GM19438 (cell line): ENCODE data around the gene CFAP74.

Source experiments
- ATAC-seq: cut with Tn5 transposase; IDR thresholded peaks from one replicate; pipeline ENCODE4 v1.9.1; 2021; ENCODE audit warnings: low read depth; ENCODE audit not compliant: unreplicated experiment

The CFAP74 gene

DNA sequence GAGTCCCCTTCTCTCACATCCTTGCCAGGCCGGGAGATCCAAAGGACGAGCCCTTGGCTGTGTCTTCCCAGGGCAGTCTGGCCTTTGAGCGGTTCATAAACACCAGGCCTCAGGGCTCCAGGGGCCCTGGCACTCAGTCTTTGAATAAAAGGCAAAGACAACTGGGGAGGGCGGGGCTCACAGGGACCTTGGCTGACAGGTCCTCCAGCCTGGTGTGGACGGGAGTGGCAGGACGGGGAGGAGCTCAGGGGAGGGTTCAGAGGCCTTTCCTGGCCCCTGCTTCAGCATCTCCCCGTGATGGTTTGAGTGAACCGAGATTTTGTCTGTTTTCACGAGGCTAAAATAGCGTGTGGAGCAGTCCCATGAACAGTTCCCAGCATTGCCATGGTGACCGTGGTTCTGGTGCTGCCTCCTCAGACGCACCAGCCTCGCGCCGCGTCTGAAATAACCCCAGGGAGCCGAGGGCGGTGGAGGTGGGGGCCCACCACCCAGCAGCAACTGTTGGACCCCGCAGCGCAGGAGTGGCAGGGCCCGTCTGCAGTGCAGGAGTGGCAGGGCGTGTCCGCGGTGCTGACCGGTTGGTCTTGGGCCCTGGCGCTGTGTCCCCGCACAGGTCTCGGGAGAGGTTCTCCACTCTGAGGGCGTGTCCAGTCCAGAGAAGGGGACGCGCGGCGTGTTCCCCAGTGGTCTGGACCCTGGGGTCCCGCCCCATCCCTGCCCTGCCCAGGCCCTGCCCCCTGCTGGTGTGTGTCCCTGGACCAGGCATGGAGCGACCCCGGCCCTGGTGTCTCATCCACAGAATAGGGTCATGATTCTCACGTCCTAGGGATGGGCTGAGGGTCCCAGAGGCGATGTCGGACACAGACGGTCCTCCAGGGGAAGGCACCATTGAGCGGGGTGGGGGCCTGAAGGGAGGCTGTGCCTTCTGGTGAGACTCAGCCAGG lies 39.5 kb upstream of the CFAP74 start:
- no peak for ATAC-seq

DNA sequence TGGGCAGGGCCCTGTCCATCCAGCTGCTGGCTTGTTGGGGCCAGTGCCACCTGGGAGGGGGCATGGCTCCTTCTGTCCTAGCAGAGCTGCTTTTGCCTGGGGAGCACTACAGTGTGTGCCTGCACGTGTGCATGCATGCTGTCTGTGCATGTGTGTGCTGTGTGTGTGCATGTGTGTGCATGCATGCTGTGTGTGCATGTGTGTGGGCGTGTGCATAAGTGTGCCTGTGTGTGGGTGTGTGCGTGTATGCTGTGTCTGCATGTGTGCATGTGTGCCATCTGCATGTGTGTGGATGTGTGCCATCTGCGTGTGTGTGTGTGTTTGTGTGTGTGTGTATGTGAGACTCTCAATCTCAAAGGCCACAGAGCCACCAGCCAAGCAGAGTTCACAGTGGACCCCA lies 38.3 kb upstream of the CFAP74 start:
- no peak for ATAC-seq

DNA sequence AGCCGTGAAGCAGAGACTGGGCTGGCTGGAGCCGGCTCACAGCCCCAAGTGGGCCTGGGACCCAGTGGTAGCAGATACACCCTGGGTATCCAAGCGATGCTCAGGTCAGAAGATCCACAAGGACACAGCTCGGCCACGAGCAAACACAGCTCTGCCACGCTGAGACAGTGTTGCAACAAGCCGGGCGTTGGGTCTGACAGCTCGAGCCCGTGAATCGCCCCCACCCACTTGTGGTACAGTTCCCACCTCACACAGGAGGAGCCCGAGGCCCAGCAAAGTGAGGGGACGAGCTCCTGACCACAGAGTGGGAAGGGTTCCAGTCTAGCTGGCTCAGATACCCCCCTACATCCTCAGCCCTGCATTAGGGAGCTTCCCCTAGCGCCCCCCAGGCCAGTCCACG lies 37.7 kb upstream of the CFAP74 start:
- no peak for ATAC-seq

DNA sequence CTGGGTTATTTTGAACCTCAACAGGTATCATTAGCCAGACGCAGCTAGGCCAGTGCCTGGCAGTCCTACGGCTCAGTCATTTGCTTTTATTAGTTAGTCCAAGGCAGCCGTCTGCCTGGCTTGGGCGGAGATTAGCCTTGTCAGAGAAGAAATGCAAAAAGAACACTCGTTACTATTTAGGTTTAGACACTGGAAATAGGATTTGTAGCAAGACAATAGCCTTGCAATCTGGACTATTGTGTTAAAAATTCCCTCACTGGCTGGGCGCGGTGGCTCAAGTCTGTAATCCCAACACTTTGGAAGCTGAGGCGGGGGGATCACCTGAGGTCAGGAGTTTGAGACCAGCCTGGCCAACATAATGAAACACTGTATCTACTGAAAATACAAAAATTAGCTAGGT lies 35.7 kb upstream of the CFAP74 start:
- ATAC-seq = no peak

DNA sequence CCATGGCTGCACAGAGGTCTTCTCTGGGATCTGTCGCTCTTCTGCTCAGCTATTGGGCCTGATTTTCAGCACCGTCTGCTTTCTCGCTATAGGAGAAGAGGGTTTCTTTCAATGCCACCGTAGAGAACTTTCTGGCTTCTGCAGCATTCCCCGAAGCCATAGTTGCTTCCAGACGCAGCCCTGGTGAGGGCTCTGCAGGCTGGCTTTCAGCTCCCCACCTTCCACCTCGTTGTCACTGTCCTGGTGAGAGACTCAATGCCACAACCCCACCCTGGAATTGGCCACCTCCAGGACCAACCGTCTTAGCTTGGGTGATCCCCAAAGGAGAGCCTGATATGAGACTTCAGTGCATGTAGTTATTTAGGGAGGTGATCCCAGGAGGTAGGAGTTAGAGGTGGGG lies 34.6 kb upstream of the CFAP74 start:
- ATAC-seq = no peak

DNA sequence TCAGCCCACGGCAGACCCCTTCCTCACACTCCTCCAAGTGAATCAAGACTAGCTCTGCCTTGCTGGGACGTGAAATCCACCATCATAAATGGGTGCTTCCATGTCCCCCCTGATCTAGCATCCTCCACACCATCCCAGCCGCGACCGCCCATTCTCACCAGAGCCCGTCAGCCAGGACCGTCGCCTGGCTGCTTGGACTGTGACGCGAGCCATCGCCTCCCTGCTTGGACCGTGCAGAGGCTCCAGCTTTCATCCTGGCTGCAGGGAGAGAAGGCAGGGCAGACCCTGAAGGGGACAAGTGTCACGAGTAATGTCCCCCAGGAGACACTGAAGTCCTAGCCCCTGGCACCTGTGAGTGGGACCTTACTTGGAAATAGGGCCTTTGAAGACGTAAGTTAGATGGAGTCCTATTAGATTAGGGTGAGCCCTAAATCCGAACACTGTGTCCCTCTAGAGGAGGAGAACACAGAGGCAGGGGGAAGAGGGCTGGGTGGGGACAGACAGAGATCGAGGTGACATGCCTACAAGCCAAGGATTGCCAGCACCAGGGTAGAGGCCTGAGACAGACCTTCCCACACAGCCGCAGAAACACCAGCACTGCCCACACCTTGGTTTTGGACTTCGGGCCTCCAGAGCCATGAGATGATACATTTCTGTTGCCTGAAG lies 33.9 kb upstream of the CFAP74 start:
- ATAC-seq = no peak

DNA sequence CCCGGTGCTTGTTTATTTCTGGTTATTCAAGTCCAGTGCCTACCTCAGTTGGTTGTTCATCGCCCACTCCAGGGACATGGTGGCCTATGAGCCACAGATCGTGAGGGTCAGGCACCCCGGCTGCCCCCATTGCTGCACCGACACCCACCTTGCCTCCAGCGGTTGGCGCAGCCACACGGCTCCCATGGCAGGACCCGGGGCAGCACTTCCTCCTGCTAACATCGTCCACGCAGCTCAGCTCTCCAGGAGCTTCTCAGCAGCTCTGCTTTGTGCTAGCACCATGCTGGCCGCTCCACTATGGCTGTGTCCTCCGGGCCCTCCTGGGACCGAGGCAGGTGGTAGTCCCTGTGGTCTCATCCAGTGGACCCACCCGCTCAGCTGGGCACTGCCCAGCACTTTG lies 32.7 kb upstream of the CFAP74 start:
- no peak for ATAC-seq

DNA sequence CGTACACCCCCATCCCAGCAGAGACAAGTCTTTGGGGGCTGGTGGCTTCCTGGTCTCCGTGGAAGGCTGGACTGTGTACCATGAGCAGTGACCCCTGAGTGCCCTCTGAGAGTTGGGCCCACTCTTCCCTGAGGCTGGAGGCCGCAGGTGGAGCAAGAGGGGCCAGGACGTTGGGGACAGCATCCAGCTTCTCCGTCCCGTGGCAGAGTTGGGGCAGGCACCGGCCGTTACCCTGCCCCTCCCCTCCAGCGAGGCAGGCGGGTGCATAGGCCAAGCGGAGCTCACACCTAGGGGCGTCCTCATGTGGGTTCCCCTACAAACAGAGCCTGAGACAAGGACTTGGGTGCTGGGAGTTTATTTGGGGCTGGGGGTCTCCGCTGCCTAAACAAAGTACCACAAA lies 29.6 kb upstream of the CFAP74 start:
- ATAC-seq = no peak

DNA sequence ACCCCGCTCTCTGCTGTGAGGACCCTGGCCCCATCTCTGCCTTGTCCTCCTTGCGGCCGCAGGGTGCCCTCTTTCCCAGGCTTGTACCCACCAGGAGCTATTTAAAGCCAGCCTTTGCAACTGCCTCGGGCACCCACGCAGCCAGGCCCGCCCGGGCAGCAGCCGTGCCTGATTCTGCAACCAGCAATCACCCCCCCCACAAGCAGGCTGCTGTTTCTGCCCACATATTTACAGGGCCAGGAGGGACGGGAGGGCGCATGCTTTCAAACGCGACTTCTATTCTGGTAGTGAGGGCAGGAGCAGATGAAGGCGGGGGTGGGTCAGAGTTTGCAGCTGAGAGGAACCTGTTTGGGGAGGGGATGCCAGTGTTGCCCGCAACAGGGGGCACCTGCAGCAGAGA lies 29.2 kb upstream of the CFAP74 start:
- no peak for ATAC-seq

DNA sequence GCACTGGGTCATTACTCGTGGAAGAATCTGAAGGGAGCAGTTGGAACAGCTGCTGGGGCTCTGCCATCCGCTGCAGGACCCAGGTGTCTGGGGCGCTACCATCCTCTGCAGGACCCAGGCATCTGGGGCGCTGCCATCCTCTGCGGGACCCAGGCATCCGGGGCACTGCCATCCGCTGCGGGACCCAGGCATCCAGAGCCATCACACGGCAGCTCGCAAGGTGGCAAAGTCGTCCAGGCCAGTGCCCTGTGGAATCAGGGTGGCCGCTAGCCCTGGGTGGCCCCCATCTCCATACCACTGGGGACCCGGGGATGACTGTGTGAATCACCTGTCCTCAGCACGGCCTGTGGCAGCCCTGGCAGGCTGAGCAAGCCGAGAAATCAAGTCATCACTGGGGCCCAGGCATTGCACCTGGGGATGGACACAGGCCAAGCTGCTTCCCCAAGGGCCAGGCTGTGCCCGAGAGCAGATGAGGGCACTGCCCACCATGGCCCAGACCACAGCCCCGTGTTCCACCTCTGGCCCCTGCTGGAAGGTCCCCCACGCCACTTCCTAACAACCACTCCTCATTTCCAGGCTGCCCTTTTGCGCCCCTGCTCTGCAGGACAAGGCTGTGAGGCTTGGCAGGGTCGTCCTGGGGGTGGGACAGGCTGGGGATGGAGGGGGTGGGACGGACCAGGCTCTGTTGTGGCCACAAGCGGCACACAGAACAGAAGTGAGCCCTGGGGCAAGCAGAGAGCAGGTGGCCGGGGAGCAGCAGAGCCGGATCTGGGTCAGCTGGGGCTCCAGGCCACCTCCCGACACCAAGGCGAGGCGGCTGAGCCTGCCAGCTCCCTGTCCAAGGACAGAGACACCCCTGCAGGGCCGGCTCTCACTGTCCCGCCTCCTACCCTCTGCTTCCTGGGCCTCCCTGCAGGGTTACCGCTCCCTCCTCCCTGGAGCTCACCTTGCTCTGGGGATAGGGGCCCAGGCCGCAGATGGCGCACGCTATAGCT lies 28.3 kb upstream of the CFAP74 start:
- ATAC-seq = no peak

DNA sequence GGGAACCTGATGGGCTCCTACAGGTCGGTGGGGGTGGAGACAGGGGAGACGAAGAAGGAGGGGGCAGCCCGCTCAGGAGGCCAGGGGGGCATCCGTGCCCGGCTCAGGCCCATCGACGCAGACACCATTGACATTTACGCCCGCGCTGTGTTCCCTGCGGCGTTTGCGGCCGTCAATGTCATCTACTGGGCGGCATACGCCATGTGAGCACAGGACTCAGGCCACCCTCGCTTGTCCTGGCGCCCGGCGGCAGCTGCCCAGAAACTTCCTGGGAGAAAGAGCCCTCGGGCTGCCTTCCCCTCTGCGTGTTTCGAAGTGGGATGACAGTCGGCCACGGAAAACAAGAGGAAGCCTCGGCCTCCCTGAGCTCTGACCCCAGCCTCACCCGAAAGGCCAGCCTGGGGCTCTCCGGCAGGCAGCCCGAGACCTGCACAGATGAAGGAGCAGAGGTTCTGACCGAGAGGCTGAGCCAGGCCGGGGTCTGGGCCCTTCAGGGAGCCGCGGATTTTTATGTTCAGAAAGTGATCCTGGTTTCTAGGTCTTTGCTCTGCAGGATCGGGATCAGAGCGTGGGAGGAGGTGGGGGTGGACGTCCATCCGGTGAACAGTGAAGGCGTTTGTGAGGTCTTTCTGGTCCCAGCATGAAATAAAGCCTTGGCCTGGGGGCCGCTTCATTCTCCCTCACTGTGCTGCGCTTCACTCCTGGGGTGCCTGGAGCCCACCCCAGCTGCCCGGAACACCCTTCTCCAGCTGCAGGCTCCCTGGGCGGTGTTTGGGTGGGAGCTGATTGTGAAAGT lies 26.7 kb upstream of the CFAP74 start:
- ATAC-seq = no peak

DNA sequence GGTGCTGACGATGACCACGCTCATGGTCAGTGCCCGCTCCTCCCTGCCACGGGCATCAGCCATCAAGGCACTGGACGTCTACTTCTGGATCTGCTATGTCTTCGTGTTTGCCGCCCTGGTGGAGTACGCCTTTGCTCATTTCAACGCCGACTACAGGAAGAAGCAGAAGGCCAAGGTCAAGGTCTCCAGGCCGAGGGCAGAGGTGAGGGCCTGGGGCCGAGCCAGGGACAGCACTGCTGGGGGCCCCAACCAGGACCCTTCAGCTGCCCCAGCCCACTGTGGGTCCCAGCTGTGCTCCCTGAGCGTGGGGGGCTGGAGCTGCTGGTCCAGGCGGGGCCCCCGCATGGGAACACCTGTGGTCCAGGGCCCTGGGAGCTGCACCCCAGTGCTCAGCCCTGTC lies 26.0 kb upstream of the CFAP74 start:
- no peak for ATAC-seq

DNA sequence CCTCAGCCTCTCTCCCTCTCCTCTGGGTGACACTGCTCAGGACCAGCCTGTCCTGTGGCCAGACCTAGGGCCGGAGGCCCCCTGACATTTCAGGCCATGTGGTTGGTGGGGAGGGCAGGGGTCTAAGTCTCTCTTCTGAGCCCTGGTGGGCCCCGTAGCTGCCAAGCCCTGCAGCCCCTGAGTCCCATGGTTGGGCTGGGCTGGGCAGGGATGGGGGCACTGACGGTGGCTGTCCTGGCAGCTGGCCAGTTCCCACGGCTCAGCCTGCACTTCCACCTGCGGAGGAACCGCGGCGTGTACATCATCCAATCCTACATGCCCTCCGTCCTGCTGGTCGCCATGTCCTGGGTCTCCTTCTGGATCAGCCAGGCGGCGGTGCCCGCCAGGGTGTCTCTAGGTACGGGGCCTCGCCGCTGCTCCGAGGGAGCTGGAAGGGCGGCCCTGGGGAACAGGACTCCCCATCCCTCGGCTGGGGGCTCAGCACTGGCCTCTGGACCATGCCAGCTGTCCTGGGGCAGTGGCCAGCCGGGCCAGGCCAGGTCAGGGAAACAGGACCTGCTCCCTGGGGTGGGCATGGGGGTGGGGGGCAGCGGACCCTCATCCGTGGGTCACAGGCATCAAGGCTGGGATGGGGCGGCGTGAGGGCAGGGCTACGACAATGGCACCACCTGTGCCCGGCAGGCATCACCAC lies 25.4 kb upstream of the CFAP74 start:
- no peak for ATAC-seq

DNA sequence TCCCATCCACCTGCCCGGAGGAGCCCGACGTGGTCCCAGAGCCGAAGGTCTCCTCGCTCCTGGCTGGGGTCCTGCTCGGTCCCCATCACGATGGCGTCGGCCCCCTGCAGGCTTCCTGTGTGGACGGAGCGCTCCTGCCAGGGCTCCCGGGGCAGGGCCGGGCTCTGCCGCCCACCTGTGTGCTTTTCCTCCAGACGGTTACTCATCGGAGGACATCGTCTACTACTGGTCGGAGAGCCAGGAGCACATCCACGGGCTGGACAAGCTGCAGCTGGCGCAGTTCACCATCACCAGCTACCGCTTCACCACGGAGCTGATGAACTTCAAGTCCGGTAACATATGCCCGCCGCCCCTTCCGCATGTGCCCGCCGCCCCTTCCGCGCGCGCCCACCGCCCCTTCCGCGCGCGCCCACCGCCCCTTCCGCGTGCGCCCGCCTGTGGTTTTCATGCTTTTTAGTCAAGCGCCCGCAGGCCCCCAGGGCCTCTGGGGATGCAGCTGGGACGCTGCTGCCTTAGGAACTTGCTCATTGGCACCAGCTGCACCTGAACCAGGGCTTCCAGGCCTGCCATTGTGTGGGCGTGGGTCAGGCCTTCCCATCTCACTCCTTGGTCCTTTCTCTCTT lies 24.5 kb upstream of the CFAP74 start:
- no peak for ATAC-seq

DNA sequence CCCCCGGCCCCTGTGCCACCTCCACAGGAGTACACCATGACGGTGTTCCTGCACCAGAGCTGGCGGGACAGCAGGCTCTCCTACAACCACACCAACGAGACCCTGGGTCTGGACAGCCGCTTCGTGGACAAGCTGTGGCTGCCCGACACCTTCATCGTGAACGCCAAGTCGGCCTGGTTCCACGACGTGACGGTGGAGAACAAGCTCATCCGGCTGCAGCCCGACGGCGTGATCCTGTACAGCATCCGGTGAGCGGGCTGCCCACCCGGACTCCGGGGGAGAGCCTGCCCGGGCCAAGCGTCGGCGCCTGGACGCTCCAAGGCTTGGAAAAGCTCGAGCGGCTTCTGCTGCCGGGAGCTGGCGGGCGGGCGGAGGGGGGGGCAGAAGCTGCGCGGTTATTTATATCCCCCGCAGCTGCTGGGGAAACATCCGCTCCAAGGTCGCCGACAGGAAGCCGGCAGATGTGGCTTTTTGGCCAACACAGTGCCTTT lies 21.9 kb upstream of the CFAP74 start:
- no peak for ATAC-seq

DNA sequence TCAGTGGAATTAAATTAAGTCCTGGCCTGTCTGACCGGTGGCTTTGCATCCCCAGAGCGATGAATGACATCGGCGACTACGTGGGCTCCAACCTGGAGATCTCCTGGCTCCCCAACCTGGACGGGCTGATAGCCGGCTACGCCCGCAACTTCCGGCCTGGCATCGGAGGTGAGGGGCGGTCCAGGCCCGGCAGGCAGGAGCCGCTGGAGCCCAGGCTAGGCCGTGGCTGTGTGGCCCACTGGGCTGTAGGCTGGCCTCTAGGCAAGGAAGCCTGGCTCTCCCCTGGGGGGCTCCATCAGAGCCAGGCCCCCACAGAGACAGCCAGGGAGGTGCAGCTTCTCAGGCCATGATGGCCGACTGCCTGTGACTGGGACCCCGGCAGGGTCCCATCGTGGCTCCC lies 21.3 kb upstream of the CFAP74 start:
- no peak for ATAC-seq

DNA sequence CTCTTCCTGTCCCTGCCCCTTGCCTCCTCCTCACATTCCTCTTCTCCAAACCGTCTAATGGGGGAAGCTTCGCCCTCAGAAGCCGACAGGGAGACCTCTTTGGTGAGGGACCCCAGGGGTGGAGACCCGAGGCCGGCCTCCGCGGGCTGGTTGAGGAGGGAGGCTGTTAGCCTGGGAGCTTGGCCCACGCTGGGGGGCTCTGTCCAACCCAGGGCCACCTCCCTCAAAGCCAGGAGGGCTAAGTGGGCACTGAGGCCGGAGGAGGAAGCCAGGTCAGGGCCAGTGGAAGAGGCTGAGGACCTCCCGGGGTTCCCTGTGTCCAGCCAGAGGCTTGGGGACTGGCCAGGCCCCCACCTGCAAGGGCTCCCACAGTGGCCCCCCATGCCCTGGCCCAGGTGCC lies 20.9 kb upstream of the CFAP74 start:
- ATAC-seq = no peak

DNA sequence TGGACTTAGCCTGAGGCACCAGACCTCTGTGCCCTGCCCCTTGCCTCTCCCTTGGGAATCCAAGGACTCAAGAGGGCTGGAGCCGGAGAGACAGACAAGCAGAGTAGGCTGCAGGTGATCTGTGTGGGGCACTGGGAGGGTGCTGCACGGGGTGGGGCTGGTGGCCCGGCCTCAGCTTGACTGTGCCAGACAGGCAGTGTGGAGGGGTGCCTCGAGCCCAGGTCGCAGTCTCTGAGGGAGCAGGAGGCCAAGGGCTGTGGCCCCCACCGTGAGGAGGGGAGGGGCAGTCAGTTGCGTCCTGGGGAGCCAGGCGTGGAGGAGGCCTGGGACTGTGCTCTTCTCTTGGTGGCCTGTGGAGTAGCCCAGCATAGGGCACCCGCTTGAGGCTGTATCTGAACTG lies 19.6 kb upstream of the CFAP74 start:
- no peak for ATAC-seq
